Neural crest cell (in vitro differentiated cells): ENCODE data around the gene MARCHF10. TPM values are rescaled to one million over a fixed set of nuclear protein-coding genes. Genes with fewer than 3 reads are reported as not detected.
A peak's percentile ranks its signal among the peaks of the same experiment; 100 is the strongest.

Experiments
- DNase-seq: peaks from one replicate; pipeline ENCODE4 v3.0.0; 2021; ENCODE audit warnings: low read depth, mixed read lengths, low spot score
- H3K27ac Mint-ChIP-seq: one replicate; pipeline ENCODE4 v1.8.0; 2021; ENCODE audit warnings: mild to moderate bottlenecking, mixed read lengths; ENCODE audit not compliant: unreplicated experiment
- H3K27me3 Mint-ChIP-seq: 2 replicates; pipeline ENCODE4 v1.8.0; 2021; ENCODE audit warnings: low read depth, mild to moderate bottlenecking, mixed read lengths
- H3K36me3 Mint-ChIP-seq: 2 replicates; pipeline ENCODE4 v1.8.0; 2021; ENCODE audit warnings: low read depth, mild to moderate bottlenecking, mixed read lengths
- H3K4me1 Mint-ChIP-seq: 2 replicates; pipeline ENCODE4 v1.8.0; 2021; ENCODE audit warnings: mixed read lengths
- H3K4me3 Mint-ChIP-seq: one replicate; pipeline ENCODE4 v1.8.0; 2021; ENCODE audit warnings: mild to moderate bottlenecking, mixed read lengths
- H3K9me3 Mint-ChIP-seq: 2 replicates; pipeline ENCODE4 v1.8.0; 2021; ENCODE audit warnings: mixed read lengths
- total RNA-seq: library from RNA; stranded (reverse); gene quantifications from 2 replicates; pipeline ENCODE4 v1.2.1, GENCODE V29; 2021
- TF ChIP-seq, protein P1 (sequence below): fragments of 200-600 bp; sonication (generic); conservative IDR thresholded peaks from 2 replicates; pipeline ENCODE4 v1.5.0; 2021; ENCODE audit warnings: antibody characterized with exemption, mild to moderate bottlenecking

The MARCHF10 gene
- total RNA-seq, 1 donor from 2014 or later, result 0.23 TPM

DNA sequence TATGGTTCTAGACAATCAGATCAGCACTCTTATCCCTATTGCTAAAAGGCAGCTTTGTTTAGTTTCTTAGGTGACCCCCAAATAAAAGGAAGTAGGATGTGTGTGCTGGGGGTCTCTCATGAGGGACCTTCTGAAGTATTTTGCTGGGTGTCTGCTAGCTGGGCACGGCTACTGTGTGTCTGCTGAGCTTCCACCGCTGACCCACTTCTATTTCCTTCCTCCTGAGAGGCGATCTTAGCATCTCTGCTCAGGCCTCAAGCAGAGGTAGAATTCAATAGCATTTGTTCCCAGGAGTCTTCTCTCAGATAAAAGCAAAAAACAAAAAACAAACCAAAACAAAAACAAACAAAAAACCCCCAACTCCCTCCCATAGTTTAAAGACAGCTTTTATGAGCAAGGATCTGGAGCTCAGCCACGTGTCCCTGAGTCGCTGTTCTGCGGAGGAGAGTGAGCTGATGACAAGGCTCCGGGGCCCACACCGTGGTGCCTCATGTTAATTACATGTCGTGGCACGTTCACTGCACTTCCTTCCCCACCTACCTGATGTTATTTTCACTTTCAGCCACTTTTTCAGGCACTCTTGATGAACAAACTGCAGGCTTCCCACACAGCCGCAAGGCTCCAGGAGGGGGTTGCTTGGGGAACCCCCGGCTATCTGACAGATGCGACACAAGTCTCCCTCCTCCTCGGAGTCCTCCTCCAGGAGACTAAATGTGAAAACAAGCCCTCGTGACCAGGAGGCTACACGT, 83.5 kb downstream of the MARCHF10 start:
- no peak for DNase-seq
- Mint-ChIP-seq H3K9me3 (peaks cover 3% of the 10 kb centered on the region), H3K27ac (no peak overlapping the region), H3K27me3 (no peaks in the 10 kb centered on the region), H3K36me3 (no peaks in the 10 kb centered on the region), H3K4me1 (peaks cover 26% of the 10 kb centered on the region), H3K4me3 (no peak overlapping the region)
- TF ChIP-seq, protein P1, sequence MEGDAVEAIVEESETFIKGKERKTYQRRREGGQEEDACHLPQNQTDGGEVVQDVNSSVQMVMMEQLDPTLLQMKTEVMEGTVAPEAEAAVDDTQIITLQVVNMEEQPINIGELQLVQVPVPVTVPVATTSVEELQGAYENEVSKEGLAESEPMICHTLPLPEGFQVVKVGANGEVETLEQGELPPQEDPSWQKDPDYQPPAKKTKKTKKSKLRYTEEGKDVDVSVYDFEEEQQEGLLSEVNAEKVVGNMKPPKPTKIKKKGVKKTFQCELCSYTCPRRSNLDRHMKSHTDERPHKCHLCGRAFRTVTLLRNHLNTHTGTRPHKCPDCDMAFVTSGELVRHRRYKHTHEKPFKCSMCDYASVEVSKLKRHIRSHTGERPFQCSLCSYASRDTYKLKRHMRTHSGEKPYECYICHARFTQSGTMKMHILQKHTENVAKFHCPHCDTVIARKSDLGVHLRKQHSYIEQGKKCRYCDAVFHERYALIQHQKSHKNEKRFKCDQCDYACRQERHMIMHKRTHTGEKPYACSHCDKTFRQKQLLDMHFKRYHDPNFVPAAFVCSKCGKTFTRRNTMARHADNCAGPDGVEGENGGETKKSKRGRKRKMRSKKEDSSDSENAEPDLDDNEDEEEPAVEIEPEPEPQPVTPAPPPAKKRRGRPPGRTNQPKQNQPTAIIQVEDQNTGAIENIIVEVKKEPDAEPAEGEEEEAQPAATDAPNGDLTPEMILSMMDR, result no peak

- H3K36me3 Mint-ChIP-seq, result no peaks in the 10 kb centered on the region
- peaks cover 26% of the 10 kb centered on the region for H3K4me1 Mint-ChIP-seq
- DNase-seq, result no peak
- TF ChIP-seq, protein P1, result no peak
- H3K27ac Mint-ChIP-seq, result no peak overlapping the region
- H3K4me3 Mint-ChIP-seq, result no peak overlapping the region
- peaks cover 3% of the 10 kb centered on the region for H3K9me3 Mint-ChIP-seq
- no peaks in the 10 kb centered on the region for H3K27me3 Mint-ChIP-seq
Observed at GRCh38 chr17:62723842-62724241, 84.3 kb downstream of the MARCHF10 start.

DNA sequence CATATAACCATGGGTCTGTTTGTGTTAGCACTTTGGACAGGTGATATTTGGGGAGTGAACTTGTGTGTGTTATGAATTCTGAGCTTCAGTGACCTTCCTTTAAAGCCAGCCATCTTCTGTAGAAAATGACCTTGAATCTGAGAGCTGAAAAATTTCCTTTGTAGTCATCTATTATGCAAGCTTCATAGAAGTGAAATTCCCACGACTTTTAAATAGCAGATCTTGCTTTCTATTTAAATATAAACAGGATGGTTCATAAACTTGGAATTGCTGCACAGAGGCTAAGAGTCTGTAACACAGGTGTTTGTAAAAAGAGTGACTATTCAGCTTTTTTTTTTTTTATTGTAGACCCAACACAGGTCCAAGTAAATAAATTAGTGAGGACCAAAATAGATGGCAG, 85.5 kb downstream of the MARCHF10 start:
- no peak for DNase-seq
- Mint-ChIP-seq H3K27me3 (no peaks in the 10 kb centered on the region), H3K27ac (no peak overlapping the region), H3K9me3 (peaks cover 3% of the 10 kb centered on the region), H3K36me3 (peaks cover 1% of the 10 kb centered on the region), H3K4me1 (peaks cover 24% of the 10 kb centered on the region), H3K4me3 (no peak overlapping the region)
- TF ChIP-seq, protein P1, result no peak

DNA sequence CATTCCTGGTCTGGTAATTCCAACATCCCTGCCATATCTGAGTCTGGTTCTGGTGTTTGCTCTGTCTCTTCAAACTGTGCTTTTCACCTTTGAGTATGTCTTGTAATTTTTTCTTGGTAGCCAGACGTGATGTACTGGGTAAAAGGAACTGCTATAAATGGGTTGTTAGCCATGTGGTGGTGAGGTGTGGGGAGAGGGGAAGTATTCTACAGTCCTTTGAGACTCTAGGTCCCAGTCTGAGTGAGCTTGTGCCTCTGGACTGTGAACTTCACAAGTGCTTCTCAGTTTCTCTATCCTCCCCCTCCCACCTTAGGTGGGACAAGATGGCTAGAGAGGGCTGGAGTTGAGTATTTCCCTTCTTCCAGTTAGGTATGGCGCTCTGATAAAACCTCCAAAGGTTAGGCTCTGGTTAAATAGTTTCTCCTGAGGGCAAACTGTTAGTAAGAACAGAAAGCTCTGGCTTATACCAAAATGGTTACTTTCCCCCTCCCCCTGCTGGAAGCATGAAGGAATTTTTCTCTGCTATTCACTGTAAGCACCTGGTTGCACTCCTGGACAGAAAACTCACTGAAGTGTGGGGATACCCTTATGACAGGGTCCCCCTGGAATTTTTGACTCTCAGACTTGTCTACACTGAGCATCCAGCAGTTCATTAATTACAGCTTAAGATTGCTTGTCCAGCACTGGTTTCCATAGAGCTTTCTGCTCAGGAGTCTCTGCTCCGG, 87.8 kb downstream of the MARCHF10 start:
- no peaks in the 10 kb centered on the region for H3K9me3 Mint-ChIP-seq

GRCh38 chr17:62719586-62719985, 88.5 kb downstream of the MARCHF10 start:
- Mint-ChIP-seq H3K4me1 (peaks cover 22% of the 10 kb centered on the region), H3K36me3 (peaks cover 2% of the 10 kb centered on the region), H3K27ac (no peak overlapping the region), H3K27me3 (no peaks in the 10 kb centered on the region), H3K9me3 (no peaks in the 10 kb centered on the region), H3K4me3 (no peak overlapping the region)
- no peak for DNase-seq
- TF ChIP-seq, protein P1, result no peak

More for the DNA sequence above, 87.8 kb downstream of the MARCHF10 start:
- no peak for DNase-seq
- no peak overlapping the region for H3K4me3 Mint-ChIP-seq
- TF ChIP-seq, protein P1, result peak; percentile 48
- peaks cover 2% of the 10 kb centered on the region for H3K36me3 Mint-ChIP-seq
- H3K27me3 Mint-ChIP-seq, result no peaks in the 10 kb centered on the region
- H3K27ac Mint-ChIP-seq, result no peak overlapping the region
- H3K4me1 Mint-ChIP-seq, result peaks cover 21% of the 10 kb centered on the region
